HG02970 (cell line): ENCODE measurements around the gene RAB1A.
A peak's percentile ranks its signal among the peaks of the same experiment; 100 is the strongest.

ENCODE experiments used
- ATAC-seq: cut with Tn5 transposase; IDR thresholded peaks from one replicate; pipeline ENCODE4 v1.9.1; 2021; ENCODE audit warnings: mild to moderate bottlenecking, moderate library complexity, moderate number of reproducible peaks; ENCODE audit not compliant: unreplicated experiment, low FRiP score

RAB1A gene

GRCh38 chr2:65064728-65065552 is 65.0 kb downstream of the RAB1A start:
- peak; percentile 67 for ATAC-seq

- no peak for ATAC-seq
Observed at GRCh38 chr2:65062843-65063825, 66.8 kb downstream of the RAB1A start.

GRCh38 chr2:65061910-65062339 is 68.0 kb downstream of the RAB1A start:
- ATAC-seq = no peak

- ATAC-seq = no peak
Observed at GRCh38 chr2:65061146-65061909, 68.6 kb downstream of the RAB1A start.

- no peak for ATAC-seq
Observed at GRCh38 chr2:65059071-65059470, 70.8 kb downstream of the RAB1A start.

GRCh38 chr2:65057391-65058052 is 72.4 kb downstream of the RAB1A start:
- no peak for ATAC-seq

GRCh38 chr2:65057054-65057375 is 72.9 kb downstream of the RAB1A start:
- ATAC-seq = no peak

GRCh38 chr2:65056215-65057053 is 73.5 kb downstream of the RAB1A start, which contains the start of gene CEP68:
CEP68 (plus strand) TSS chr2:65056416; CDS start chr2:65069445, 13,029 bp downstream.
- ATAC-seq = peak; percentile 90

GRCh38 chr2:65055422-65056214 is 74.3 kb downstream of the RAB1A start:
- ATAC-seq = peak; percentile 30

- no peak for ATAC-seq
Observed at GRCh38 chr2:65054749-65055421, 75.0 kb downstream of the RAB1A start.

GRCh38 chr2:65053199-65053598 is 76.7 kb downstream of the RAB1A start:
- no peak for ATAC-seq

GRCh38 chr2:65050931-65051330 is 79.0 kb downstream of the RAB1A start:
- ATAC-seq = no peak

GRCh38 chr2:65049010-65049639 is 80.8 kb downstream of the RAB1A start:
- no peak for ATAC-seq

GRCh38 chr2:65046633-65047407 is 83.1 kb downstream of the RAB1A start:
- ATAC-seq = no peak

GRCh38 chr2:65045651-65046050 is 84.3 kb downstream of the RAB1A start:
- no peak for ATAC-seq

GRCh38 chr2:65044097-65044735 is 85.7 kb downstream of the RAB1A start:
- ATAC-seq = no peak
